HepG2 (cell line): ENCODE measurements around the gene ALG5. TPM values are rescaled to one million over a fixed set of nuclear protein-coding genes. Genes with fewer than 3 reads are reported as not detected.

Source experiments
- CTCF ChIP-seq: sonication (generic); formaldehyde crosslinking; IDR thresholded peaks from 2 replicates; pipeline ENCODE4 v1.5.0; 2020; ENCODE audit warnings: mild to moderate bottlenecking, missing genetic modification reagents, moderate library complexity
- IRF2 ChIP-seq: IDR thresholded peaks from 2 replicates; pipeline ENCODE4 v1.6.1; 2018; ENCODE audit warnings: missing genetic modification reagents, missing compliant biosample characterization
- JDP2 ChIP-seq: sonication (generic); formaldehyde crosslinking; IDR thresholded peaks from 2 replicates; pipeline ENCODE4 v1.8.1; 2022; ENCODE audit warnings: missing genetic modification reagents, borderline replicate concordance
- KDM5A ChIP-seq: fragments of 200-600 bp; sonication (generic); IDR thresholded peaks from 2 replicates; pipeline ENCODE4 v1.7.0; 2018; ENCODE audit warnings: antibody characterized with exemption, mild to moderate bottlenecking, low read length, borderline replicate concordance
- PITX1 ChIP-seq: sonication (generic); formaldehyde crosslinking; IDR thresholded peaks from 2 replicates; pipeline ENCODE4 v1.5.1; 2020; ENCODE audit warnings: mild to moderate bottlenecking, missing genetic modification reagents
- PLRG1 ChIP-seq: fragments of 450-650 bp; conservative IDR thresholded peaks from 2 replicates; pipeline ENCODE4 v1.6.1; 2016
- RXRA ChIP-seq: sonication (generic); formaldehyde crosslinking; IDR thresholded peaks from 2 replicates; pipeline ENCODE4 v1.5.1; 2020; ENCODE audit warnings: missing genetic modification reagents
- STAG1 ChIP-seq: sonication (generic); formaldehyde crosslinking; IDR thresholded peaks from 2 replicates; pipeline ENCODE4 v1.4.0; 2020; ENCODE audit warnings: missing genetic modification reagents
- STAT6 ChIP-seq: sonication (generic); formaldehyde crosslinking; IDR thresholded peaks from 2 replicates; pipeline ENCODE4 v1.4.0; 2020; ENCODE audit warnings: missing genetic modification reagents, mild to moderate bottlenecking, borderline replicate concordance
- TSC22D2 ChIP-seq: sonication (generic); formaldehyde crosslinking; IDR thresholded peaks from 2 replicates; pipeline ENCODE4 v1.5.1; 2020; ENCODE audit warnings: missing genetic modification reagents, mild to moderate bottlenecking, borderline replicate concordance
- ZBTB1 ChIP-seq: sonication (generic); formaldehyde crosslinking; IDR thresholded peaks from 2 replicates; pipeline ENCODE4 v1.4.0; 2020; ENCODE audit warnings: missing genetic modification reagents, borderline replicate concordance
- ZFP1 ChIP-seq: IDR thresholded peaks from 2 replicates; pipeline ENCODE4 v1.6.1; 2016
- ZFP62 ChIP-seq: sonication (generic); formaldehyde crosslinking; IDR thresholded peaks from 2 replicates; pipeline ENCODE4 v1.4.0; 2020; ENCODE audit warnings: missing genetic modification reagents
- ZNF414 ChIP-seq: sonication (generic); formaldehyde crosslinking; IDR thresholded peaks from 2 replicates; pipeline ENCODE4 v1.5.0; 2020; ENCODE audit warnings: missing genetic modification reagents
- ZNF800 ChIP-seq: sonication (generic); formaldehyde crosslinking; IDR thresholded peaks from 2 replicates; pipeline ENCODE4 v1.4.0; 2020; ENCODE audit warnings: missing genetic modification reagents
- ZXDC ChIP-seq: sonication (generic); formaldehyde crosslinking; IDR thresholded peaks from 2 replicates; pipeline ENCODE4 v1.5.0; 2020; ENCODE audit warnings: mild to moderate bottlenecking, missing genetic modification reagents
- polyA plus RNA-seq, 8 experiments: library from polyadenylated mRNA; depleted of rRNA in 3 of 8; stranded (reverse) in 7 of 8; unstranded in 1 of 8; fragments of >200 nt; fragmentation: Illumina TruSeq in 4 of 8; extraction: Trizol in 4 of 8; gene quantifications; 2 replicates each; pipeline versions ENCODE4 v1.2.1 to v1.2.3, GENCODE V29; 2011 to 2016; ENCODE audit warnings: low read depth in 4 of 8, missing spikeins in 1 of 8, mixed read lengths in 1 of 8; ENCODE audit not compliant: insufficient read depth in 1 of 8
- total RNA-seq, 5 experiments: library from RNA; depleted of rRNA; stranded (reverse); fragments of >200 nt; fragmentation: Illumina TruSeq; extraction: Trizol; gene quantifications; 2 replicates each; pipeline ENCODE4 v1.2.3, GENCODE V29; 2016; ENCODE audit warnings: low read depth in 1 of 5
- TF ChIP-seq, protein P1 (sequence below): sonication (generic); formaldehyde crosslinking; conservative IDR thresholded peaks from 2 replicates; pipeline ENCODE4 v1.4.0; 2020; ENCODE audit warnings: missing genetic modification reagents

ALG5 gene
- total and polyA plus RNA-seq, 2 of the 13 experiments (the other 11 are each of a cell fraction or from before 2014, with no cell fraction given): 27.8 to 51.1 TPM

DNA sequence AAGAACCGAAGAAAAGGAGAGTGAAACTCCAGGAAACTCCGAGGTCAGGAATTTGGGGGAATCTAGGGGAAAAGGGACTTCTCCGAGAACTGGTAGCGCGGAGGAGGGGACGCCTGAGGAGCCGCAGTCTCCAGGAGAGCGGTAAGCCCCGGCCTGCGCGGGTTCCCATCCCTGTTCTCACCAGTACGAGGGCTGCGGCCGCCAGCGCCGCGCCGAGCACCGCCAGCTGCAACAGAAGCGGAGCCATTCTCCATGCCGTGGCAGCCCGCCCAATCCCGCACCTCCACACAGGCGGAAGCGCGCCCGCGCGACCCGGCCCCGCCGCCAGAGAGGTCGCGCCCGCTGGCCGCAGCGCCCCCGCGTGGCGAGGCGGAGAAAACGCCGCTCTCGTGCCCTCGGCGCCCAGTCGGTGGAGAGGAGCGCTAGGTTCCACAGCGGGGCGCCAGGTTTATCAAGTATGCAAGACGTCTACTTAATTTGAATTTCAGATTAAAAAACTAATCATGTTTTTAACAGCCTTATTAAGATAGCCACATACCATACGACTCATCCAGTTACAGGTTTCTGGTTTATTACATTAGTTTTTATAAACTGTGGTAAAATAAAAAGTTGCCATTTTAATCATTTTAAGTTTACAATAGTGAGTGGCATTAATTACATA lies at the start of gene ALG5 (continued):
- TF ChIP-seq KDM5A (peak; percentile 86), ZFP1 (CRISPR knock-in tag) (no peak), ZXDC (no peak), RXRA (CRISPR knock-in tag) (no peak), STAG1 (peak; percentile 38; the same call in 1 of the 2 replicates), IRF2 (CRISPR knock-in tag) (peak; percentile 60; the same call in 1 of the 2 replicates), JDP2 (CRISPR knock-in tag) (no peak), PITX1 (CRISPR knock-in tag) (no peak), TSC22D2 (CRISPR knock-in tag) (no peak), ZFP62 (no peak), ZNF414 (no peak), ZBTB1 (CRISPR knock-in tag) (no peak), PLRG1 (no peak), CTCF (CRISPR knock-in tag) (peak; percentile 87), STAT6 (CRISPR knock-in tag) (no peak), ZNF800 (CRISPR knock-in tag) (no peak)
- TF ChIP-seq, protein P1, sequence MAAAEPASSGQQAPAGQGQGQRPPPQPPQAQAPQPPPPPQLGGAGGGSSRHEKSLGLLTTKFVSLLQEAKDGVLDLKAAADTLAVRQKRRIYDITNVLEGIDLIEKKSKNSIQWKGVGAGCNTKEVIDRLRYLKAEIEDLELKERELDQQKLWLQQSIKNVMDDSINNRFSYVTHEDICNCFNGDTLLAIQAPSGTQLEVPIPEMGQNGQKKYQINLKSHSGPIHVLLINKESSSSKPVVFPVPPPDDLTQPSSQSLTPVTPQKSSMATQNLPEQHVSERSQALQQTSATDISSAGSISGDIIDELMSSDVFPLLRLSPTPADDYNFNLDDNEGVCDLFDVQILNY (CRISPR knock-in tag): peak; percentile 45; the same call in 1 of the 2 replicates
